GM12878 (cell line): ENCODE data around the gene ERN1. TPM values are rescaled to one million over a fixed set of nuclear protein-coding genes. Genes with fewer than 3 reads are reported as not detected.

ENCODE experiments used
- ATAC-seq: fragments of 200-7000 bp; cut with Tn5 transposase; 3 replicates; pipeline ENCODE4 v1.9.1; 2020; ENCODE audit warnings: mild to moderate bottlenecking, moderate library complexity
- BruUV-seq: library from RNA; stranded (reverse); fragments of 400-500 nt; replicated peaks from 2 replicates; lab custom pipeline; 2021; lab: Mats Ljungman, UMichigan
- CTCF ChIA-PET: fragments of 300-600 bp; sonication (Branson Sonifier 250); formaldehyde crosslinking; extraction: SDS; loops from one replicate; lab custom pipeline; 2021; ENCODE audit warnings: inconsistent platforms; lab: Yijun Ruan, JAX
- POLR2A ChIA-PET: fragments of 350-600 bp; formaldehyde crosslinking; extraction: SDS; loops from one replicate; lab custom pipeline; 2021; ENCODE audit warnings: inconsistent platforms; lab: Charles Lee
- RAD21 ChIA-PET: fragments of 300-600 bp; sonication (Branson Sonifier 250); formaldehyde crosslinking; loops from one replicate; lab custom pipeline; 2023; ENCODE audit warnings: antibody characterized with exemption; ENCODE audit not compliant: unreplicated experiment; lab: Charles Lee
- SMC1A ChIA-PET: fragments of 300-600 bp; sonication (Branson Sonifier 250); formaldehyde crosslinking; loops from one replicate; lab custom pipeline; 2023; ENCODE audit not compliant: unreplicated experiment, uncharacterized antibody; lab: Charles Lee
- DNase-seq: peaks from one replicate; pipeline ENCODE4 v3.0.0-alpha.2; 2011; ENCODE audit warnings: low read depth, low spot score
- FAIRE-seq: peaks from 3 replicates; lab custom pipeline; 2011; peaks lifted over from hg19 to GRCh38; lab: Jason Lieb, UNC
- H2AFZ ChIP-seq: 2 replicates; pipeline ENCODE4 v1.6.0; 2011; ENCODE audit warnings: low read depth, low read length, control low read depth; ENCODE audit not compliant: control insufficient read depth
- H3K27ac ChIP-seq: 2 replicates; pipeline ENCODE4 v1.5.1; 2011; ENCODE audit warnings: control low read depth; ENCODE audit not compliant: control insufficient read depth, insufficient read depth
- H3K27me3 ChIP-seq, 2 experiments: replicated peaks in 1 of 2; 2 replicates each; pipeline versions ENCODE4 v1.6.0 to v1.6.1; 2011; ENCODE audit warnings: low read length in 1 of 2; ENCODE audit not compliant: control insufficient read depth in 2 of 2, insufficient read depth in 2 of 2
- H3K36me3 ChIP-seq, 2 experiments: 2 replicates each; pipeline ENCODE4 v1.5.1; 2011; ENCODE audit warnings: low read length in 1 of 2; ENCODE audit not compliant: control insufficient read depth in 2 of 2, insufficient read depth in 2 of 2
- H3K4me1 ChIP-seq: 2 replicates; pipeline ENCODE4 v1.6.1; 2011; ENCODE audit warnings: mild to moderate bottlenecking, low read length, moderate library complexity, mixed read lengths; ENCODE audit not compliant: control insufficient read depth, insufficient read depth
- H3K4me2 ChIP-seq: 2 replicates; pipeline ENCODE4 v1.6.0; 2011; ENCODE audit warnings: control low read depth; ENCODE audit not compliant: control insufficient read depth, insufficient read depth
- H3K4me3 ChIP-seq: fragments of 200-600 bp; sonication (generic); 2 replicates; pipeline ENCODE4 v1.5.1; 2016
- H3K79me2 ChIP-seq: 2 replicates; pipeline ENCODE4 v1.6.0; 2011; ENCODE audit warnings: low read length; ENCODE audit not compliant: control insufficient read depth, insufficient read depth
- H3K9ac ChIP-seq: 2 replicates; pipeline ENCODE4 v1.8.0; 2011; ENCODE audit warnings: low read length, control low read depth, mixed read lengths; ENCODE audit not compliant: control insufficient read depth, insufficient read depth
- H3K9me3 ChIP-seq: replicated peaks from 3 replicates; pipeline ENCODE4 v1.5.1; 2011; ENCODE audit warnings: mild to moderate bottlenecking, low read length; ENCODE audit not compliant: control insufficient read depth, insufficient read depth
- H4K20me1 ChIP-seq: 2 replicates; pipeline ENCODE4 v1.6.0; 2011; ENCODE audit not compliant: control insufficient read depth, insufficient read depth
- ATF3 ChIP-seq: IDR thresholded peaks from 2 replicates; pipeline ENCODE4 v1.6.1; 2011; ENCODE audit warnings: low read depth, mild to moderate bottlenecking, low read length, moderate library complexity, borderline replicate concordance; ENCODE audit errors: extremely low read depth
- BACH1 ChIP-seq: fragments of 450-650 bp; IDR thresholded peaks from 2 replicates; pipeline ENCODE4 v1.6.1; 2017; ENCODE audit warnings: mild to moderate bottlenecking, borderline replicate concordance
- NFIC ChIP-seq: IDR thresholded peaks from 2 replicates; pipeline ENCODE4 v1.6.1; 2012; ENCODE audit warnings: low read depth, mild to moderate bottlenecking, inconsistent platforms, low read length, moderate library complexity
- SREBF2 ChIP-seq: IDR thresholded peaks from 2 replicates; pipeline ENCODE4 v1.6.1; 2012; ENCODE audit warnings: mild to moderate bottlenecking, low read length
- ZNF592 ChIP-seq: fragments of 450-650 bp; IDR thresholded peaks from 2 replicates; pipeline ENCODE4 v1.6.1; 2017; ENCODE audit warnings: mild to moderate bottlenecking, moderate library complexity
- WGBS: methylation state at CpG from one replicate; pipeline ENCODE4 v1.1.6; 2016; ENCODE audit warnings: low lambda C conversion rate; ENCODE audit not compliant: insufficient replicate concordance, insufficient coverage; ENCODE audit errors: missing lambda C conversion rate; 5-methylcytosine and 5-hydroxymethylcytosine counted together
- in situ Hi-C: fragments of 300-500 bp; cut with MboI; formaldehyde crosslinking; loops from 9 replicates; pipeline ENCODE4 v1.14.3; 2018; ENCODE audit warnings: mixed read lengths
- intact Hi-C: fragments of 100-400 bp; cut with micrococcal nuclease; formaldehyde crosslinking; loops from one replicate; pipeline ENCODE4 v1.14.2; 2022; ENCODE audit not compliant: unreplicated experiment
- polyA plus RNA-seq, 11 experiments: library from polyadenylated mRNA; depleted of rRNA in 4 of 11; unstranded in 6 of 11; stranded (reverse) in 5 of 11; fragments of >200 nt; fragmentation: Nextera tagmentation in 4 of 11; fragmentation: Illumina TruSeq in 1 of 11; extraction: Ambion mirVana in 4 of 11; extraction: Trizol in 1 of 11; gene quantifications; 1 replicate in 1 of 11; 2 replicates in 10 of 11; pipeline versions ENCODE4 v1.2.1 to v1.2.3, GENCODE V29; 2011 to 2016; ENCODE audit warnings: inconsistent platforms in 2 of 11, missing spikeins in 2 of 11, low read depth in 1 of 11
- total RNA-seq, 4 experiments: library from RNA; depleted of rRNA in 3 of 4; stranded (reverse); fragments of >200 nt in 3 of 4; fragmentation: Illumina TruSeq in 1 of 4; extraction: Trizol in 1 of 4; gene quantifications; 2 replicates each; pipeline versions ENCODE4 v1.2.1 to v1.2.3, GENCODE V29; 2013 to 2021

The ERN1 gene
- total and polyA plus RNA-seq, 10 of the 15 experiments (the other 5 are each of a cell fraction or from before 2014, with no cell fraction given): 2.6 to 19.2 (median 7.6) TPM

GRCh38 chr17:64149196-64149595, 19.3 kb upstream of the ERN1 start:
- no peaks in the 10 kb centered on the region for H3K9me3 ChIP-seq
- ChIA-PET POLR2A (interaction anchor here (0.7 to 1.5 kb wide), 6 partner anchors 8 to 484 kb away, joined by 3 to 10 read pairs (median 3); no protein-coding TSS in a partner anchor), RAD21 (interaction anchor here (1.0 to 3.9 kb wide), 6 partner anchors 16 to 133 kb away, joined by 3 to 20 read pairs (median 4); no protein-coding TSS in a partner anchor), SMC1A (interaction anchor here (1.0 to 3.5 kb wide), 10 partner anchors 10 to 140 kb away, joined by 3 to 20 read pairs (median 3); no protein-coding TSS in a partner anchor), CTCF (interaction anchor here (0.7 to 3.9 kb wide), 13 partner anchors 15 to 453 kb away, joined by 3 to 30 read pairs (median 3); partner anchors contain the start of gene CSHL1)
- peaks cover 20% of the 10 kb centered on the region for H3K79me2 ChIP-seq
- H4K20me1 ChIP-seq: no peaks in the 10 kb centered on the region
- FAIRE-seq (no peak), DNase-seq (no peak), ATAC-seq (no peak)
- in situ Hi-C loops (no loop called here), intact Hi-C loops (loop anchor here (5.0 kb wide), 2 partner anchors 113 to 133 kb away; partner anchors contain the start of gene TEX2)
- H3K4me2 ChIP-seq: no peak overlapping the region
- no peak overlapping the region for H2AFZ ChIP-seq
- no peak overlapping the region for H3K4me3 ChIP-seq
- no peak overlapping the region for H3K9ac ChIP-seq
- H3K27ac ChIP-seq: no peak overlapping the region
- WGBS: 97% methylated on average over 6 of the region's 6 CpGs
- no TSS peak for BruUV-seq
- TF ChIP-seq ZNF592 (no peak), NFIC (no peak), SREBF2 (no peak), BACH1 (no peak), ATF3 (no peak)
- H3K27me3 ChIP-seq: no peaks in the 10 kb centered on the region
- H3K4me1 ChIP-seq: peaks cover 3% of the 10 kb centered on the region; the same call in 1 of the 2 replicates
- H3K36me3 ChIP-seq: peaks cover 3 to 12% of the 10 kb centered on the region in 2 experiments
